Left lung (tissue), 10 donors: ENCODE measurements around the gene RPL13. TPM values are rescaled to one million over a fixed set of nuclear protein-coding genes. Genes with fewer than 3 reads are reported as not detected.
A peak's percentile ranks its signal among the peaks of the same experiment; 100 is the strongest.

Experiments used
- ATAC-seq: fragments of 200-7000 bp; cut with Tn5 transposase; one replicate; pipeline ENCODE4 v1.9.1; 2020; ENCODE audit warnings: moderate library complexity
- DNase-seq, 4 donors: peaks; one replicate each; pipeline ENCODE4 v3.0.0-alpha.2; 2013 to 2020
- H3K27ac ChIP-seq, 2 donors: fragments of 200-600 bp; sonication (generic) in 1 of 2; one replicate each; pipeline versions ENCODE4 v1.5.0 to v1.8.0; 2020 to 2021
- H3K27me3 ChIP-seq, 2 donors: fragments of 200-600 bp; sonication (generic) in 1 of 2; one replicate each; pipeline versions ENCODE4 v1.5.0 to v1.8.0; 2020 to 2021
- H3K36me3 ChIP-seq, 2 donors: fragments of 200-600 bp; sonication (generic) in 1 of 2; one replicate each; pipeline versions ENCODE4 v1.5.0 to v1.8.0; 2020 to 2021
- H3K4me1 ChIP-seq, 2 donors: fragments of 200-600 bp; one replicate each; pipeline ENCODE4 v1.8.0; 2021
- H3K4me3 ChIP-seq, 2 donors: fragments of 200-600 bp; sonication (generic) in 1 of 2; one replicate each; pipeline versions ENCODE4 v1.5.0 to v1.8.0; 2020 to 2021; ENCODE audit warnings: mild to moderate bottlenecking in 1 of 2
- H3K9me3 ChIP-seq, 2 donors: fragments of 200-600 bp; sonication (generic) in 1 of 2; one replicate each; pipeline versions ENCODE4 v1.5.0 to v1.8.0; 2020 to 2021
- CTCF ChIP-seq, 2 donors: fragments of 200-600 bp; sonication (generic) in 1 of 2; IDR thresholded peaks; one replicate each; pipeline versions ENCODE4 v1.5.0 to v1.8.0; 2021; ENCODE audit warnings: antibody characterized with exemption in 2 of 2
- intact Hi-C, 2 donors: fragments of 100-400 bp; cut with DNase I; formaldehyde crosslinking; loops; one replicate each; pipeline versions ENCODE4 v1.11.2 to v1.14.2; 2022
- polyA plus RNA-seq, 6 donors: library from polyadenylated mRNA; unstranded; fragments of 120-200 nt; gene quantifications; one replicate each; pipeline ENCODE4 v1.2.1, GENCODE V29; 2013; ENCODE audit not compliant: insufficient read length in 6 of 6
- total RNA-seq, 2 donors: library from RNA; stranded (reverse); fragmentation: NEBNext Ultra II Directional; extraction: Animal tissue kit (Norgen Biotek cat#: 25700); gene quantifications; one replicate each; pipeline ENCODE4 v1.2.1, GENCODE V29; 2021
- donor health status: DM: no; HTN: yes; CAD: no.
- donor health status: DM: no; HTN: no; CAD: no.

RPL13 gene
- total and polyA plus RNA-seq, 8 donors, result 1,639 to 3,194 (median 2,418) TPM

GRCh38 chr16:89544113-89544512, 16.4 kb upstream of the RPL13 start:
- intact Hi-C loops, result no loop called here
- Histone ChIP-seq H3K4me3 (no peak overlapping the region), H3K36me3 (peaks cover 0 to 72% of the 10 kb centered on the region in 2 donors), H3K9me3 (no peaks in the 10 kb centered on the region), H3K27me3 (no peaks in the 10 kb centered on the region), H3K4me1 (no peaks in the 10 kb centered on the region), H3K27ac (no peak overlapping the region)
- DNase-seq (no peak), ATAC-seq (no peak)
- no peak for TF ChIP-seq CTCF (IDR thresholded peaks at IDR 0.05)

DNA sequence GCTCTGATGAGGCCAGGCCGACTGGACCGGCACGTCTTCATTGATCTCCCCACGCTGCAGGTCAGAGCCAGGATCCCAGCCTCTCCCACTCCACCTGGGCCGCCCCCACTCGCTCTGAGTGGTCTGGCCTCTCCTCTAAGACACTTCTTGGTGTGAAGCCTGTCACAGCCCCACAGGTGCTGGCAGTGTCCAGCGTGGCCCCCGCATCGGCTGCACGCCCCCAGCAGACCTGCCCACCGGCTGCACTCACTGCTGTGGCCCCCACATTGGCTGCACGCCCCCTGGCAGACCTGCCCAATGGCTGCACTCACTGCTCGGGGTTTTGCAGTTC, 15.8 kb upstream of the RPL13 start:
- no peak for ATAC-seq
- H3K4me3 ChIP-seq, result no peak overlapping the region
- no peak for TF ChIP-seq CTCF (IDR thresholded peaks at IDR 0.05)
- no peaks in the 10 kb centered on the region for H3K9me3 ChIP-seq
- no peaks in the 10 kb centered on the region for H3K4me1 ChIP-seq
- intact Hi-C loops, result no loop called here
- H3K36me3 ChIP-seq, result peaks cover 0 to 77% of the 10 kb centered on the region in 2 donors
- no peak overlapping the region for H3K27ac ChIP-seq
- no peaks in the 10 kb centered on the region for H3K27me3 ChIP-seq
- no peak for DNase-seq

GRCh38 chr16:89545044-89545830, 15.2 kb upstream of the RPL13 start:
- peaks cover 0 to 81% of the 10 kb centered on the region in 2 donors for H3K36me3 ChIP-seq
- H3K9me3 ChIP-seq, result no peaks in the 10 kb centered on the region
- no peak overlapping the region for H3K27ac ChIP-seq
- TF ChIP-seq CTCF (IDR thresholded peaks at IDR 0.05), result no peak
- DNase-seq (no peak), ATAC-seq (no peak)
- no peaks in the 10 kb centered on the region for H3K4me1 ChIP-seq
- intact Hi-C loops, result no loop called here
- no peaks in the 10 kb centered on the region for H3K27me3 ChIP-seq
- no peak overlapping the region for H3K4me3 ChIP-seq

- no peak for TF ChIP-seq CTCF (IDR thresholded peaks at IDR 0.05)
- Histone ChIP-seq H3K4me3 (no peak overlapping the region), H3K27ac (no peak overlapping the region), H3K36me3 (peaks cover 0 to 83% of the 10 kb centered on the region in 2 donors), H3K9me3 (no peaks in the 10 kb centered on the region), H3K4me1 (no peaks in the 10 kb centered on the region), H3K27me3 (no peaks in the 10 kb centered on the region)
- ATAC-seq (peak; percentile 95), DNase-seq (peak in 2 of 4 donors; percentile 69 to 79)
- intact Hi-C loops, result no loop called here
Measured at GRCh38 chr16:89545831-89546574, 14.5 kb upstream of the RPL13 start.

GRCh38 chr16:89546781-89547180, 13.7 kb upstream of the RPL13 start:
- ATAC-seq (no peak), DNase-seq (no peak)
- intact Hi-C loops, result no loop called here
- no peaks in the 10 kb centered on the region for H3K4me1 ChIP-seq
- H3K4me3 ChIP-seq, result no peak overlapping the region
- H3K36me3 ChIP-seq, result peaks cover 0 to 85% of the 10 kb centered on the region in 2 donors
- H3K27ac ChIP-seq, result no peak overlapping the region
- TF ChIP-seq CTCF (IDR thresholded peaks at IDR 0.05), result no peak
- H3K9me3 ChIP-seq, result no peaks in the 10 kb centered on the region
- H3K27me3 ChIP-seq, result no peaks in the 10 kb centered on the region
